ENCODE results near the gene GCK. TPM values are rescaled to one million over a fixed set of nuclear protein-coding genes. Genes with fewer than 3 reads are reported as not detected.

Gene GCK
- total and polyA plus RNA-seq, 2 of the 13 experiments (the other 11 are each of a cell fraction or from before 2014, with no cell fraction given) = not detected

DNA sequence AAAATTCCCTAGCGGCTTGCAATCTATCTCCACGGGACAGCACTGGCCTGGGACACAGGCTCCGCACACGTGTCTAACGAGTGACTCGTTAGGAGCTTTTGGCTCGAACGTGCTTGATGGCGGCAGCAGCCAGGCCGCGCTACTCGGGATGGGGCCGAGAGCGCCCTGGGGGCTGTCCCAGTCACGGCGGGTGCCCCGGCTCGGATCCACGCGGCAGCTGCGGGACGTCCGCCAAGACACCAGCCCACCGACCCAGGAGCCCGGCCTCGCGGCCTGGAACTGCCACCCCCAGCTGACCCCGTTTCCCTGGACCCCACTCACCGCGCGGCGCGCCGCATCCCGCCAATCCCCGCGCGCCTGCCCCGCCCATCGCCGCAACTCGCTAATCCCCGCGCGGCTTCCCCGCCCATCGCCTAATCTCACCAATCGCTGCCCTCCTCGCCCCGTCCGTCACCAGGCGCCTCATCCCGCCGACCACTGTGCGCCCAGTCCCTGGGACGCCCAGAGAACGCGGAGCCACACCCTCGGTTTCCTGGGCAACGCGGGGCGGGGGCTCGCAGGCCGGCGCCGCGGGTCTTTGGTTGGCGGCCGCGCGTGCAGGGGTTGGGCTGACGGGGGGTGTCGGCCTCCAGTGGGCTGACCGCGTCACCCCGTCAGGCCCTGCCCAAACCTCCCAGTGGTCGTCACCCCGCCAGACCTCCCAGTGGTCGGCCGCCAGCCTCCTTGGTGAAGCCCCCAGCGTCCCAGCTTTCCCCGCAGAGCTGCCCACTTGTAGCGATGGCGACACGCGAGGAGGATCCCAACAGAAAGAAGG is 65.8 kb downstream of the GCK start, which contains the start of gene POLD2 (continued):
- TF ChIP-seq ZFP36 (IDR thresholded peaks at IDR 0.05; ENCODE audit: borderline replicate concordance, low read depth, low read length, partially characterized antibody) (no peak), ZNF10 (CRISPR knock-in tag; IDR thresholded peaks at IDR 0.05; ENCODE audit: borderline replicate concordance, low read depth) (no peak), BRD4 (CRISPR knock-in tag; IDR thresholded peaks at IDR 0.05) (no peak), FOXO1 (CRISPR knock-in tag; IDR thresholded peaks at IDR 0.05) (peak; percentile 46; the same call in 1 of the 2 replicates), ZNF782 (CRISPR knock-in tag; IDR thresholded peaks at IDR 0.05; ENCODE audit: borderline replicate concordance) (peak; percentile 72; the same call in 1 of the 2 replicates), ZFP36L2 (CRISPR knock-in tag; IDR thresholded peaks at IDR 0.05) (no peak), ZNF382 (CRISPR knock-in tag; IDR thresholded peaks at IDR 0.05; ENCODE audit: borderline replicate concordance) (no peak), ZMAT3 (CRISPR knock-in tag; conservative IDR thresholded peaks at IDR 0.05) (peak; percentile 85), NONO (IDR thresholded peaks at IDR 0.05) (no peak), NONO (CRISPR knock-in tag; conservative IDR thresholded peaks at IDR 0.05) (peak; percentile 75), ZNF441 (CRISPR knock-in tag; IDR thresholded peaks at IDR 0.05; ENCODE audit: borderline replicate concordance) (no peak; the same call in 1 of the 2 replicates), ZSCAN22 (CRISPR knock-in tag; IDR thresholded peaks at IDR 0.05) (0 out of 2 replicates have a peak, but pooled peaks have one; percentile 24), ZNF205 (CRISPR knock-in tag; IDR thresholded peaks at IDR 0.05) (no peak), ZFAT (CRISPR knock-in tag; conservative IDR thresholded peaks at IDR 0.05) (no peak), NR2F1 (CRISPR knock-in tag; IDR thresholded peaks at IDR 0.05) (no peak), ZNF83 (CRISPR knock-in tag; IDR thresholded peaks at IDR 0.05; ENCODE audit: borderline replicate concordance) (peak; percentile 46; the same call in 1 of the 2 replicates), ZNF274 (CRISPR knock-in tag; IDR thresholded peaks at IDR 0.05) (0 out of 2 replicates have a peak, but pooled peaks have one; percentile 56), ZNF776 (CRISPR knock-in tag; IDR thresholded peaks at IDR 0.05) (peak; percentile 87; the same call in 1 of the 2 replicates), RBM22 (optimal IDR thresholded peaks at IDR 0.05; ENCODE audit: low read length) (no peak), ATAD3A (CRISPR knock-in tag; IDR thresholded peaks at IDR 0.05) (no peak), ZNF337 (CRISPR knock-in tag; IDR thresholded peaks at IDR 0.05; ENCODE audit: borderline replicate concordance, low read depth) (no peak), ARNT2 (CRISPR knock-in tag; IDR thresholded peaks at IDR 0.05; ENCODE audit: low read depth) (peak; percentile 86; the same call in 1 of the 2 replicates), NKX3-1 (CRISPR knock-in tag; IDR thresholded peaks at IDR 0.05) (no peak; the same call in 1 of the 2 replicates), SAFB2 (CRISPR knock-in tag; IDR thresholded peaks at IDR 0.05; ENCODE audit: borderline replicate concordance, low read depth) (peak; percentile 49; the same call in 1 of the 2 replicates), ATF7 (IDR thresholded peaks at IDR 0.05) (no peak), ATF7 (CRISPR knock-in tag; IDR thresholded peaks at IDR 0.05) (no peak)
- TF ChIP-seq, protein P1, sequence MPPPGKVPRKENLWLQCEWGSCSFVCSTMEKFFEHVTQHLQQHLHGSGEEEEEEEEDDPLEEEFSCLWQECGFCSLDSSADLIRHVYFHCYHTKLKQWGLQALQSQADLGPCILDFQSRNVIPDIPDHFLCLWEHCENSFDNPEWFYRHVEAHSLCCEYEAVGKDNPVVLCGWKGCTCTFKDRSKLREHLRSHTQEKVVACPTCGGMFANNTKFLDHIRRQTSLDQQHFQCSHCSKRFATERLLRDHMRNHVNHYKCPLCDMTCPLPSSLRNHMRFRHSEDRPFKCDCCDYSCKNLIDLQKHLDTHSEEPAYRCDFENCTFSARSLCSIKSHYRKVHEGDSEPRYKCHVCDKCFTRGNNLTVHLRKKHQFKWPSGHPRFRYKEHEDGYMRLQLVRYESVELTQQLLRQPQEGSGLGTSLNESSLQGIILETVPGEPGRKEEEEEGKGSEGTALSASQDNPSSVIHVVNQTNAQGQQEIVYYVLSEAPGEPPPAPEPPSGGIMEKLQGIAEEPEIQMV (CRISPR knock-in tag; IDR thresholded peaks at IDR 0.05; ENCODE audit: low read depth) = 0 out of 2 replicates have a peak, but pooled peaks have one; percentile 51
- TF ChIP-seq, protein P2, sequence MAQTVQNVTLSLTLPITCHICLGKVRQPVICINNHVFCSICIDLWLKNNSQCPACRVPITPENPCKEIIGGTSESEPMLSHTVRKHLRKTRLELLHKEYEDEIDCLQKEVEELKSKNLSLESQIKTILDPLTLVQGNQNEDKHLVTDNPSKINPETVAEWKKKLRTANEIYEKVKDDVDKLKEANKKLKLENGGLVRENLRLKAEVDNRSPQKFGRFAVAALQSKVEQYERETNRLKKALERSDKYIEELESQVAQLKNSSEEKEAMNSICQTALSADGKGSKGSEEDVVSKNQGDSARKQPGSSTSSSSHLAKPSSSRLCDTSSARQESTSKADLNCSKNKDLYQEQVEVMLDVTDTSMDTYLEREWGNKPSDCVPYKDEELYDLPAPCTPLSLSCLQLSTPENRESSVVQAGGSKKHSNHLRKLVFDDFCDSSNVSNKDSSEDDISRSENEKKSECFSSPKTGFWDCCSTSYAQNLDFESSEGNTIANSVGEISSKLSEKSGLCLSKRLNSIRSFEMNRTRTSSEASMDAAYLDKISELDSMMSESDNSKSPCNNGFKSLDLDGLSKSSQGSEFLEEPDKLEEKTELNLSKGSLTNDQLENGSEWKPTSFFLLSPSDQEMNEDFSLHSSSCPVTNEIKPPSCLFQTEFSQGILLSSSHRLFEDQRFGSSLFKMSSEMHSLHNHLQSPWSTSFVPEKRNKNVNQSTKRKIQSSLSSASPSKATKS (CRISPR knock-in tag; IDR thresholded peaks at IDR 0.05) = no peak

Data from HepG2 (cell line).